Liver (tissue), 3 donors: Measurements from ENCODE around the gene DCDC2C.

ENCODE experiments used
- EGR1 ChIP-seq, 2 donors: IDR thresholded peaks; 2 replicates each; pipeline ENCODE4 v1.6.1; 2016 to 2018; ENCODE audit warnings: antibody characterized with exemption in 2 of 2, low read depth in 2 of 2
- FOXA1 ChIP-seq: IDR thresholded peaks from 2 replicates; pipeline ENCODE4 v1.6.1; 2016; ENCODE audit warnings: antibody characterized with exemption
- FOXA2 ChIP-seq: IDR thresholded peaks from 2 replicates; pipeline ENCODE4 v1.6.1; 2016; ENCODE audit warnings: antibody characterized with exemption
- HNF4A ChIP-seq, 2 donors: conservative IDR thresholded peaks; 2 replicates each; pipeline ENCODE4 v1.6.1; 2016; ENCODE audit warnings: antibody characterized with exemption in 2 of 2, mild to moderate bottlenecking in 2 of 2
- JUND ChIP-seq, 2 donors: IDR thresholded peaks; 2 replicates each; pipeline ENCODE4 v1.6.1; 2016; ENCODE audit warnings: antibody characterized with exemption in 2 of 2
- RXRA ChIP-seq, 2 donors: IDR thresholded peaks; 2 replicates each; pipeline ENCODE4 v1.6.1; 2017 to 2018; ENCODE audit warnings: antibody characterized with exemption in 2 of 2, mild to moderate bottlenecking in 1 of 2
- SP1 ChIP-seq: IDR thresholded peaks from 2 replicates; pipeline ENCODE4 v1.6.1; 2018; ENCODE audit warnings: antibody characterized with exemption, mild to moderate bottlenecking
- TAF1 ChIP-seq: conservative IDR thresholded peaks from 2 replicates; pipeline ENCODE4 v1.6.1; 2016; ENCODE audit warnings: antibody characterized with exemption, mild to moderate bottlenecking
- TF ChIP-seq, protein P1 (sequence below): IDR thresholded peaks from 2 replicates; pipeline ENCODE4 v1.6.1; 2016; ENCODE audit warnings: antibody characterized with exemption
- TF ChIP-seq, protein P2 (sequence below): fragments of 150-350 bp; IDR thresholded peaks from 2 replicates; pipeline ENCODE4 v1.5.1; 2017; ENCODE audit warnings: improper control_type of control experiment, low read depth, low read length; ENCODE audit not compliant: missing input control
- TF ChIP-seq, protein P3 (sequence below): IDR thresholded peaks from 2 replicates; pipeline ENCODE4 v1.6.1; 2016; ENCODE audit warnings: antibody characterized with exemption
- TF ChIP-seq, protein P4 (sequence below): IDR thresholded peaks from 2 replicates; pipeline ENCODE4 v1.6.1; 2016; ENCODE audit warnings: antibody characterized with exemption
- TF ChIP-seq, protein P5 (sequence below): IDR thresholded peaks from 2 replicates; pipeline ENCODE4 v1.6.1; 2016; ENCODE audit warnings: antibody characterized with exemption, mild to moderate bottlenecking
- donor health status: healthy.
- donor health status: healthy.

DNA sequence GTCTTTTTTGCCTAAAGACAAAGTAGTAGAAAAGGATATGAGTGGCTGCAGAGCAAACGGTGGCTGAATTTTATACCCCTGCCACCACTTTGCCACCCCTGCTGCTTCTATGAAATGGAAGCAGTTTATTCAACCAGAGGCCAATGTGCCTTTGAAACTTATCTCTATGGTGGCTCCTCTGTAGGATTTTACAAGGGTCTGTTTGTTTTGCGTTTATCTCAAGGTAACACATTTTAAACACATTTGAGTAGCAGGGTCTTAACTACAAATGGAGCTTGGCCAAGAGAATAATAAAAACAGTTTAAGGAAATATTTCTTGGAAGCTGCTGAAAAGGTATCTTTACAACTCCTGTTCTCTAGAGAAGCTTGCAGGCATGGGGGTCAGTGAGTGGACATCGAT lies 39.3 kb upstream of the DCDC2C start:
- TF ChIP-seq, protein P1, sequence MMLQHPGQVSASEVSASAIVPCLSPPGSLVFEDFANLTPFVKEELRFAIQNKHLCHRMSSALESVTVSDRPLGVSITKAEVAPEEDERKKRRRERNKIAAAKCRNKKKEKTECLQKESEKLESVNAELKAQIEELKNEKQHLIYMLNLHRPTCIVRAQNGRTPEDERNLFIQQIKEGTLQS = no peak
- TF ChIP-seq JUND (IDR thresholded peaks at IDR 0.05) (no peak), SP1 (no peak), TAF1 (no peak), FOXA2 (no peak), EGR1 (IDR thresholded peaks at IDR 0.05; ENCODE audit: low read depth in 2 of 2) (no peak), RXRA (IDR thresholded peaks at IDR 0.05) (no peak), FOXA1 (no peak), HNF4A (conservative IDR thresholded peaks at IDR 0.05) (no peak)
- TF ChIP-seq, protein P2, sequence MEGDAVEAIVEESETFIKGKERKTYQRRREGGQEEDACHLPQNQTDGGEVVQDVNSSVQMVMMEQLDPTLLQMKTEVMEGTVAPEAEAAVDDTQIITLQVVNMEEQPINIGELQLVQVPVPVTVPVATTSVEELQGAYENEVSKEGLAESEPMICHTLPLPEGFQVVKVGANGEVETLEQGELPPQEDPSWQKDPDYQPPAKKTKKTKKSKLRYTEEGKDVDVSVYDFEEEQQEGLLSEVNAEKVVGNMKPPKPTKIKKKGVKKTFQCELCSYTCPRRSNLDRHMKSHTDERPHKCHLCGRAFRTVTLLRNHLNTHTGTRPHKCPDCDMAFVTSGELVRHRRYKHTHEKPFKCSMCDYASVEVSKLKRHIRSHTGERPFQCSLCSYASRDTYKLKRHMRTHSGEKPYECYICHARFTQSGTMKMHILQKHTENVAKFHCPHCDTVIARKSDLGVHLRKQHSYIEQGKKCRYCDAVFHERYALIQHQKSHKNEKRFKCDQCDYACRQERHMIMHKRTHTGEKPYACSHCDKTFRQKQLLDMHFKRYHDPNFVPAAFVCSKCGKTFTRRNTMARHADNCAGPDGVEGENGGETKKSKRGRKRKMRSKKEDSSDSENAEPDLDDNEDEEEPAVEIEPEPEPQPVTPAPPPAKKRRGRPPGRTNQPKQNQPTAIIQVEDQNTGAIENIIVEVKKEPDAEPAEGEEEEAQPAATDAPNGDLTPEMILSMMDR = no peak
- TF ChIP-seq, protein P3, sequence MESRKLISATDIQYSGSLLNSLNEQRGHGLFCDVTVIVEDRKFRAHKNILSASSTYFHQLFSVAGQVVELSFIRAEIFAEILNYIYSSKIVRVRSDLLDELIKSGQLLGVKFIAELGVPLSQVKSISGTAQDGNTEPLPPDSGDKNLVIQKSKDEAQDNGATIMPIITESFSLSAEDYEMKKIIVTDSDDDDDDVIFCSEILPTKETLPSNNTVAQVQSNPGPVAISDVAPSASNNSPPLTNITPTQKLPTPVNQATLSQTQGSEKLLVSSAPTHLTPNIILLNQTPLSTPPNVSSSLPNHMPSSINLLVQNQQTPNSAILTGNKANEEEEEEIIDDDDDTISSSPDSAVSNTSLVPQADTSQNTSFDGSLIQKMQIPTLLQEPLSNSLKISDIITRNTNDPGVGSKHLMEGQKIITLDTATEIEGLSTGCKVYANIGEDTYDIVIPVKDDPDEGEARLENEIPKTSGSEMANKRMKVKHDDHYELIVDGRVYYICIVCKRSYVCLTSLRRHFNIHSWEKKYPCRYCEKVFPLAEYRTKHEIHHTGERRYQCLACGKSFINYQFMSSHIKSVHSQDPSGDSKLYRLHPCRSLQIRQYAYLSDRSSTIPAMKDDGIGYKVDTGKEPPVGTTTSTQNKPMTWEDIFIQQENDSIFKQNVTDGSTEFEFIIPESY = no peak
- TF ChIP-seq, protein P4, sequence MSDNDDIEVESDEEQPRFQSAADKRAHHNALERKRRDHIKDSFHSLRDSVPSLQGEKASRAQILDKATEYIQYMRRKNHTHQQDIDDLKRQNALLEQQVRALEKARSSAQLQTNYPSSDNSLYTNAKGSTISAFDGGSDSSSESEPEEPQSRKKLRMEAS = no peak
- TF ChIP-seq, protein P5, sequence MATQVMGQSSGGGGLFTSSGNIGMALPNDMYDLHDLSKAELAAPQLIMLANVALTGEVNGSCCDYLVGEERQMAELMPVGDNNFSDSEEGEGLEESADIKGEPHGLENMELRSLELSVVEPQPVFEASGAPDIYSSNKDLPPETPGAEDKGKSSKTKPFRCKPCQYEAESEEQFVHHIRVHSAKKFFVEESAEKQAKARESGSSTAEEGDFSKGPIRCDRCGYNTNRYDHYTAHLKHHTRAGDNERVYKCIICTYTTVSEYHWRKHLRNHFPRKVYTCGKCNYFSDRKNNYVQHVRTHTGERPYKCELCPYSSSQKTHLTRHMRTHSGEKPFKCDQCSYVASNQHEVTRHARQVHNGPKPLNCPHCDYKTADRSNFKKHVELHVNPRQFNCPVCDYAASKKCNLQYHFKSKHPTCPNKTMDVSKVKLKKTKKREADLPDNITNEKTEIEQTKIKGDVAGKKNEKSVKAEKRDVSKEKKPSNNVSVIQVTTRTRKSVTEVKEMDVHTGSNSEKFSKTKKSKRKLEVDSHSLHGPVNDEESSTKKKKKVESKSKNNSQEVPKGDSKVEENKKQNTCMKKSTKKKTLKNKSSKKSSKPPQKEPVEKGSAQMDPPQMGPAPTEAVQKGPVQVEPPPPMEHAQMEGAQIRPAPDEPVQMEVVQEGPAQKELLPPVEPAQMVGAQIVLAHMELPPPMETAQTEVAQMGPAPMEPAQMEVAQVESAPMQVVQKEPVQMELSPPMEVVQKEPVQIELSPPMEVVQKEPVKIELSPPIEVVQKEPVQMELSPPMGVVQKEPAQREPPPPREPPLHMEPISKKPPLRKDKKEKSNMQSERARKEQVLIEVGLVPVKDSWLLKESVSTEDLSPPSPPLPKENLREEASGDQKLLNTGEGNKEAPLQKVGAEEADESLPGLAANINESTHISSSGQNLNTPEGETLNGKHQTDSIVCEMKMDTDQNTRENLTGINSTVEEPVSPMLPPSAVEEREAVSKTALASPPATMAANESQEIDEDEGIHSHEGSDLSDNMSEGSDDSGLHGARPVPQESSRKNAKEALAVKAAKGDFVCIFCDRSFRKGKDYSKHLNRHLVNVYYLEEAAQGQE = no peak
